IPS-18a (cell line): ENCODE measurements around the gene PTPRT.

ENCODE experiments used
- H3K27ac ChIP-seq: one replicate; pipeline ENCODE4 v1.5.1; 2013; ENCODE audit warnings: low read length
- H3K27me3 ChIP-seq: one replicate; pipeline ENCODE4 v1.6.1; 2013; ENCODE audit warnings: mild to moderate bottlenecking, low read length; ENCODE audit not compliant: control insufficient read depth, insufficient read depth
- H3K36me3 ChIP-seq: one replicate; pipeline ENCODE4 v1.6.1; 2013; ENCODE audit warnings: low read depth, low read length; ENCODE audit not compliant: control insufficient read depth
- H3K4me1 ChIP-seq: one replicate; pipeline ENCODE4 v1.6.1; 2013; ENCODE audit warnings: low read depth, low read length; ENCODE audit not compliant: control insufficient read depth
- H3K4me3 ChIP-seq: one replicate; pipeline ENCODE4 v1.5.1; 2013; ENCODE audit warnings: low read length
- H3K9ac ChIP-seq: one replicate; pipeline ENCODE4 v1.6.1; 2013; ENCODE audit warnings: mild to moderate bottlenecking, low read length, moderate library complexity
- H3K9me3 ChIP-seq: one replicate; pipeline ENCODE4 v1.6.1; 2013; ENCODE audit warnings: low read depth, low read length; ENCODE audit not compliant: control insufficient read depth

PTPRT gene

DNA sequence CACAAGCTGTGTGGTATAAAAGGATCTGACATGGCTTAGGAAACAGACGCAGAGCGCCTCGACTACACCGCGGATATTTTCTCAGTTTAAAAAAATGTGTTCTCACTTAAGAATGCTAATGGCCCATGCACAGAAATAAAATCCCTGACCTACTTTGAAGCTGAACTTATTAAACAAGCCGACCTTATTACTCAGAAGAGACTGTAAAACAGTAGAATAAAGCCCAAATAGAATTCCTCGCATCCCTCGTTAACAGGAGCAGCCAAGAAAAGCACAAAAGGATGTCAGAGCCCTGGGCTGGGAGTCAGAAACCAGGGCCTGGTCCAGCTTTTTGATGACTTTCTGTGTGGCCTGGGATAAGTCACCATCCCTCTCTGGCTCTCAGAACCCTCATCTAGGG lies 489.3 kb downstream of the PTPRT start:
- Histone ChIP-seq H3K9ac (no peak overlapping the region), H3K4me3 (no peak overlapping the region), H3K36me3 (no peaks in the 10 kb centered on the region), H3K27me3 (no peaks in the 10 kb centered on the region), H3K4me1 (no peaks in the 10 kb centered on the region), H3K27ac (no peak overlapping the region), H3K9me3 (no peaks in the 10 kb centered on the region)

DNA sequence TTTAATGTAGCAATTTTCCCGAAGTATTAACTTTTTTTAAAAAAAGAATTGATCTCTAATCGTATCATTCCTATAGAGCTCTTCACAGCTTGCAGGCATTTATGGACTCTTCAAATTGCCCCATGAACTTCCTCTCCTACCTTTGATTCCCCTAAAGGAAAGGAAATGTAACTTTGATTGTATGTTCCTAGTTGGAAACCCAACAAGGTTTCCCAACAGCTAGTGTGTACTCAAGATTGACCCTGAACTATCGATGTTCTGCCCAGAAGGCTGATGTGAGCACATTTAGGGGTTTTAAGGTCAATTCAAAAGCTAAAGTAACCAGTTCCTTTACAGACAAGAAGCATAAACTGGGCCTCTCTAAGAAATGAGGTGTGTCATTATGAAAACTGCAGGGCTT lies 491.7 kb downstream of the PTPRT start:
- Histone ChIP-seq H3K9ac (no peak overlapping the region), H3K9me3 (no peaks in the 10 kb centered on the region), H3K4me3 (no peak overlapping the region), H3K4me1 (no peaks in the 10 kb centered on the region), H3K36me3 (no peaks in the 10 kb centered on the region), H3K27ac (no peak overlapping the region), H3K27me3 (no peaks in the 10 kb centered on the region)

DNA sequence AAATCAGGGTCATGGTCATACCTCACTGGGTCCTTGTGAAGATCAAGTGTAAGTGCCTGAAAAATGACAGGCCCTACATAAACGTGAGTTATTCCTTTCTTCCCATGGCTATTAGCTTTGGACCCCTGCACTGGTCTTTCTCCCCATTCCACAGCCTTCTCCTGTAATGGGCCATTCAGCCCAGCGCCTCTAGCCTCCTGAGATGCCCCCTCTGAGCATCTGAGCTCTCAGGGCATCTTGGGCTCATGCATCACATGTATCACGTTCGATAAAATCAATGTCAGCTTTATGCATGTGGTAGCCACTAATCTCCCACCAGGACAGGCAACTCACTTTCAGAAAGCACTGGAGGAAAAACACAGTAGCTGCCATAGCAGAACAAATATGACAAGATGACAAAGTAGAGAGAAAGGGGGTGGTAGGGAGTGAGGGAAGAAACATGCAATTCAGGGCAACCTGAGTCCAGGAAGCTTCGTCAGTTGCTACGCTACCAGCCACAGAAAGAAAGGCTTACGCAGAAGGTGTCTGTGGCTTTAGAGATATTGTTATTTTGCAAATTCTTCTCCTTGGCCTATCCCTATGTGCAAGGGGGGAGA lies 498.8 kb downstream of the PTPRT start:
- no peak overlapping the region for H3K9ac ChIP-seq
- H3K27me3 ChIP-seq = no peaks in the 10 kb centered on the region
- no peaks in the 10 kb centered on the region for H3K9me3 ChIP-seq
- no peak overlapping the region for H3K27ac ChIP-seq
- no peaks in the 10 kb centered on the region for H3K36me3 ChIP-seq
- no peak overlapping the region for H3K4me3 ChIP-seq
- H3K4me1 ChIP-seq = no peaks in the 10 kb centered on the region

GRCh38 chr20:42688576-42688975 lies 501.1 kb downstream of the PTPRT start:
- H3K4me1 ChIP-seq = no peaks in the 10 kb centered on the region
- no peaks in the 10 kb centered on the region for H3K36me3 ChIP-seq
- H3K9me3 ChIP-seq = no peaks in the 10 kb centered on the region
- no peak overlapping the region for H3K27ac ChIP-seq
- H3K9ac ChIP-seq = no peak overlapping the region
- no peaks in the 10 kb centered on the region for H3K27me3 ChIP-seq
- H3K4me3 ChIP-seq = no peak overlapping the region

DNA sequence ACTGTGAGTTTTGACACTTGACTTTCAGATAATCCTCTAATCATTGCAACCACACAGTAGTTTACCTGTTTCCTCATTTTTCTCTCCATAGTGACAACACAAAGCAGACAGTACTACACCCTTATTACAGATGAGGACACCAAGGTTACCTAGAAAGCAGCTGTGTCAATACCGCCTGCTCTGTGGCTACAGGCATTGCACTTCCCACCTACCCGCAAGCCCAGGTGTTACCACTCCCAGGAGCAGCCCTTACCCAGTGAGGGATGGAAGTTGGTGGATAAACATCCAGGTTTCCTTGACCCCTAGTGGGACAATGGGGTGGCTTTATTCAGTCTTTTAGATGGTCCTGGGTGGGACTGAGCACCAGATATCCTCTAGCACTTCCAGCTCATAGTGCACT lies 503.6 kb downstream of the PTPRT start:
- no peaks in the 10 kb centered on the region for H3K4me1 ChIP-seq
- no peak overlapping the region for H3K27ac ChIP-seq
- H3K9ac ChIP-seq = no peak overlapping the region
- H3K27me3 ChIP-seq = no peaks in the 10 kb centered on the region
- H3K36me3 ChIP-seq = no peaks in the 10 kb centered on the region
- H3K9me3 ChIP-seq = no peaks in the 10 kb centered on the region
- no peak overlapping the region for H3K4me3 ChIP-seq

DNA sequence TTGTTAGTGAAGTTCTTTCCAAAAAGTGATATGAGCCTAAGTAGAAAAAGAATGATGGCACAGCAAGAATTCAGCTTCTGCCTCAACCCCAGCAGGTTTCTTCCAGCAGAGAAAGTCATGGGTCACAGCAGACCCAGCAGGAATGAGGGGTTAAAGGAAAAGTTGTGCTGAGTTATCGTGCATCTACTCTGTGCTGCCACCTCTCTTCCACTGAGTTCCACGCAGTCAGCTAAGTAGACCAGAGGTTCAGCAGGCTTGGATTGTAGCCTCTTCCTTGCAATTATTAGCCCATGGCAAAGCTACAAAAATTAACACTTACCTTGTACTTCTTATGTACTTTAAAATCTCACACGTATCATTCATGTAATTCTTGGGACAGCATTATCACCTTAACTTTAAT lies 510.8 kb downstream of the PTPRT start:
- Histone ChIP-seq H3K9me3 (no peaks in the 10 kb centered on the region), H3K27ac (no peak overlapping the region), H3K27me3 (no peaks in the 10 kb centered on the region), H3K4me1 (no peaks in the 10 kb centered on the region), H3K4me3 (no peak overlapping the region), H3K36me3 (no peaks in the 10 kb centered on the region), H3K9ac (no peak overlapping the region)

DNA sequence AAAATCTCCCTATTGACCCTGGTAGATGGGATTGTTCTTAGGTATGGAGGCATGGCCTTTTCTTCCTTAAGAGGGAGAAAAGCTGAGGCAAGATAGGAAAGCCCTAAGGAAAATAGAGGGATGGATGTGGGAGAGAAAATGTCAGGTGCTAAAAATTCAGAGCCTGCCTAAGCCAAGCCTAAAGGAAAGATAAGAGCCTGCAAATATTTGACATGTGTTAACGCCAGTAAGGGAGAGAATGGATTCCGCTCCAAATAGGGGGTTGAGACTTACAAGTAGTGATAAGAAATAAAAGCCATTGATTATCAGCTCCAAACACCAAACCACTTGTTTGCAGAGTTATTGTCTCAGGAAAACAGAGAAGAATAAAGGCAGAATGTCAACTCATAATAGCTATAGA lies 533.6 kb downstream of the PTPRT start:
- Histone ChIP-seq H3K27me3 (no peaks in the 10 kb centered on the region), H3K4me1 (no peaks in the 10 kb centered on the region), H3K4me3 (no peak overlapping the region), H3K9me3 (no peaks in the 10 kb centered on the region), H3K9ac (no peak overlapping the region), H3K27ac (no peak overlapping the region), H3K36me3 (no peaks in the 10 kb centered on the region)

DNA sequence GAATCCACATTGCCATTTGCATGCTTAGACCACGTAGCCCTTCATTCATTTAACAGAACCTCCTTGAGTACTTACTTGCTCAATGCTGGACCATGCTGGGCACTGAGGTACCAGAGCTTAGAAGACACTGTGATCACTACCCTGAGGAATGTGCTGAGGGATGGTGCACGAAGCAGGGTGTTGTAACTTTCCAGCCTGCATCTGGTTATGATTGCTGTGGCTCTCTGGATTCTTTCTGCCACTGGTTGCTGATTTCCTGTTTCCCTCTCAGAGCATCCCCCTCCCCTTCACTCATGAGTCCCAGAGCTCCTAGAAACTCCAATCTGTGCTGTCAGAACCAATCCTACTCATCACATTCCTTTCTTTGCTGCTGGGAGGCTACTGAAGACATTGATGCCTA lies 537.4 kb downstream of the PTPRT start:
- no peaks in the 10 kb centered on the region for H3K9me3 ChIP-seq
- no peaks in the 10 kb centered on the region for H3K36me3 ChIP-seq
- H3K27ac ChIP-seq = no peak overlapping the region
- no peaks in the 10 kb centered on the region for H3K27me3 ChIP-seq
- peaks cover 6% of the 10 kb centered on the region for H3K4me1 ChIP-seq
- no peak overlapping the region for H3K9ac ChIP-seq
- H3K4me3 ChIP-seq = no peak overlapping the region

- H3K4me1 ChIP-seq = peaks cover 6% of the 10 kb centered on the region
- no peak overlapping the region for H3K4me3 ChIP-seq
- no peaks in the 10 kb centered on the region for H3K27me3 ChIP-seq
- H3K9me3 ChIP-seq = no peaks in the 10 kb centered on the region
- H3K27ac ChIP-seq = no peak overlapping the region
- H3K9ac ChIP-seq = no peak overlapping the region
- no peaks in the 10 kb centered on the region for H3K36me3 ChIP-seq
Measured at GRCh38 chr20:42650191-42650746, 539.4 kb downstream of the PTPRT start.

DNA sequence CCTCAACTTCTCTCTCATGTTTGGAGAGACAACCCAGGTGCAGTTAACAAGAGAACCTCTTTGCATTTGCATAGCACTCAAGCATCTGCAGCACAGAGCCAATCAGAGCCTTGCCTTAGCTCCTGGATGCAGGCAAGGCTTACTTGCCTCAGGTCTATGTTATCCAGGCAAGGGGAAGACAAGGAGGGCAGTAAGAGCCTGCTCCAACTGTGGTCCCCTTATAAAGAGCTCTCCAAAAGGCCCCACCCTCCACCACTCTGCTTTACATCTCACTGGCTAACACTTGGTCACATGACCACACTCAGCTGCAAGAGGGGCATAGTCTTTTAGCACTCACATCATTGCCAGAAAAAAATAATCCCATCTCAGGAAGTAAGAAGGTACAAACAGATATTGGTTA lies 540.0 kb downstream of the PTPRT start:
- Histone ChIP-seq H3K36me3 (no peaks in the 10 kb centered on the region), H3K9ac (no peak overlapping the region), H3K4me3 (no peak overlapping the region), H3K4me1 (peaks cover 6% of the 10 kb centered on the region), H3K9me3 (no peaks in the 10 kb centered on the region), H3K27me3 (no peaks in the 10 kb centered on the region), H3K27ac (no peak overlapping the region)

DNA sequence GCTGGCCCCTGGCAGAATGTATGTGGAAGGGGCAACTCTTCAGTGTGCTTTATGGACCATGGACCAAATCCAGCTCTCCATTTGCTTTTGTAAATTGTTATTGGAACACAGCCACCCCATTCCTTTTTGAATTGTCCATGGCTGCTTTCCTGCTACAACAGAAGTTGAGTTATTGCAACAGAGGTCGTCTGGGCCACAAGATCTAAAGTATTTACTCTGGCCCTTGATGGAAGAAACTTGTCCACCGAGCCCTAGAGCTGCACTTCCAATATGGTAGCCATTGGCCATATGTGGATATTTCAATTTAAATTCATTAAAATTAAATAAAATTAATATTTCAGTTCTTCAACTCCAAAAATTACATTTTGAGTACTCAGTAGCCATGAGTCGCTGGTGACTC lies 543.5 kb downstream of the PTPRT start:
- Histone ChIP-seq H3K36me3 (no peaks in the 10 kb centered on the region), H3K27ac (no peak overlapping the region), H3K27me3 (no peaks in the 10 kb centered on the region), H3K4me3 (no peak overlapping the region), H3K9ac (no peak overlapping the region), H3K4me1 (peaks cover 6% of the 10 kb centered on the region), H3K9me3 (no peaks in the 10 kb centered on the region)

DNA sequence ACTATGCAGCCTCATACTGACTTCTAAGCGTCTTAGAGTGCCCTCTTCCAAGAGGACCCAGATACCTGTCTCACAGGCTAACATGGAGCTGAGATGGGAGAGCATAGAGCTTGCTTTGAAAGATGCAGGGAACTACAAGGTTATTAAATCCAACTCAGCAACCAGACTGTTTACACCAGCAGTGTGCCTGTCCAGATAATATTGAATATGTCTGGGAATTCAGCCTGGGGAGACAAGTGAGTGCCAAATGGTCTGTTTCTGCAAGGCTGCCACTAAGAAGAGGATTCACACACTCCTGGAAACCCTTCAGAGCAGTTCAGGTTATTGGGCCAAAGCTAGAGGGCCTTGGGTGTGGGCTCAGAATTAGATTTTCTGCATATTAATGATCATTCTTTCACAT lies 547.8 kb downstream of the PTPRT start:
- Histone ChIP-seq H3K4me1 (no peaks in the 10 kb centered on the region), H3K27me3 (no peaks in the 10 kb centered on the region), H3K9ac (no peak overlapping the region), H3K27ac (no peak overlapping the region), H3K36me3 (no peaks in the 10 kb centered on the region), H3K9me3 (no peaks in the 10 kb centered on the region), H3K4me3 (no peak overlapping the region)
